Panc1 (cell line): ENCODE data around the gene SLC34A1.

ENCODE experiments used
- POLR2AphosphoS5 ChIP-seq: IDR thresholded peaks from 2 replicates; pipeline ENCODE4 v1.6.1; 2012; ENCODE audit warnings: mild to moderate bottlenecking, low read depth, low read length, moderate library complexity
- TCF7L2 ChIP-seq: IDR thresholded peaks from 2 replicates; pipeline ENCODE4 v1.6.1; 2011; ENCODE audit warnings: mild to moderate bottlenecking, low read depth, low read length, inconsistent platforms

DNA sequence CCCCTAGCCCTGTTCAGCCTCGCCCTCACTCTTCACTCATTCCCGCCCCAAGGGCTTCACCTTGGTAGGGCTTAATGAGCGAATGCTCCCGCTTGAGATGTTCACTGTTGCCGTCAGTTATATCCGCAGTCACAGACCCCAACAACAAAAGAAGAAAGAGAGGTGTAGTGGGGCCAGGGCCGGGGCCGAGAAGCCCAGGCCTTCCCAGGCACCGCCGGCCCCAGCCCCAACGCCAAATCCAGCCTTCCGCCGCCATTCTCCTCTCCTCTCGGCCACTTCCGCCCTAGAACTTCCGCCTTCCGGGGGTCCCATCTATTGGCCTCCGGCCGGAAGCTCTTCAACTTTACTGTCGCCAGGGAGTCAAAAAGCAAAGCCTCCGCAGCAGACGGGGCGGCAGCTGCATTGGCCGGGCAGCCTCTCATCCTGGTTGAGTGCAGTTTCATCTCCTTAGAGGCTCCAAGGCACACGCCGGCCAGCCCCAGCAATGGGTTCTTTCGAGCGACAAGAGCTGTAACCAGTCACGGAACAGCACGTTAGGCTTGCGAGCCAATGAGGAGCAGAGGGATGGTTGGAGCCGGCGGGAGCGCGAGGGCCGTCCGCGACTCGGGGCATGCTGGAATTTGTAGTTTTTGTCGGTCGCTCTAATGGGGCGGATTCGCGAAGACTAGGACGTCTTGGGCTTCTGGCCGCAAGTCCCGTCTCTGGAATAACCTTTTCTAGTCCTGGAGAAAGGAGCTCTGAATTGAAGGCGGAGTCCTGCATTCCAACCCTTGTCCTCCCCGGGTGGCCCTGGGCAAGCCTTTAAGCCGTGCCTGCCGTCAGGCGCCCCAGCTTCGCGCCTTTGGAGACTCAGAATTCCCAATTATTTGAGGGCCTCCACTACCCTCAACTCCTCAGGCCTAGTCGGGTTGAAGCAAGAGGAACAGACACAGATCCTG lies 32.6 kb upstream of the SLC34A1 start, which contains the start of gene LMAN2:
- peak; percentile 43; the same call in 1 of the 2 replicates for TF ChIP-seq TCF7L2
- peak; percentile 92 for TF ChIP-seq POLR2AphosphoS5
